Testis (tissue), 2 donors: Measurements from ENCODE around the gene FAM210A.
"Not testable (repeated sequence)": the region's sequence is repeated elsewhere in the genome, so short reads cannot be mapped to it uniquely, and the experiment has no call there.

Experiments used
- POLR2A ChIP-seq: fragments of 450-650 bp; IDR thresholded peaks from one replicate; pipeline ENCODE4 v1.6.1; 2017; ENCODE audit warnings: antibody characterized with exemption, mild to moderate bottlenecking, moderate library complexity
- TF ChIP-seq, protein P1 (sequence below), 3 experiments: fragments of 450-650 bp in 2 of 3; fragments of 200-600 bp in 1 of 3; sonication (generic) in 1 of 3; IDR thresholded peaks; one replicate each; pipeline ENCODE4 v1.5.1; 2016 to 2019; ENCODE audit warnings: antibody characterized with exemption in 3 of 3, mild to moderate bottlenecking in 2 of 3, moderate library complexity in 1 of 3

DNA sequence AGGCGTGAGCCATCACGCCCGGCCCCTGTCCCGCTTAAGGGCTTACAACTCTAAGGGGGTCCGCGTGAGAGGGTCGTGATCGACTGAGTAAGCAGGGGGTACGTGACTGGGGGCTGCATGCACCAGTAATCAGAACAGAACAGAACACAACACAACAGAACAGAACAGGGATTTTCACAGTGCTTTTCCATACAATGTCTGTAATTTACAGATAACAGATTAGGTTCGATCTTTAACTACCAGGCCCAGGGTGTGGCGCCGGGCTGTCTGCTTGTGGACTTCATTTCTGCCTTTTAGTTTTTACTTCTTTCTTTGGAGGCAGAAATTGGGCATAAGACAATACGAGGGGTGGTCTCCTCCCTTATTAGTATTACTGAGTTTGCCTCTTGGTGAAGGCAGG lies 49.0 kb downstream of the FAM210A start:
- TF ChIP-seq, protein P1, sequence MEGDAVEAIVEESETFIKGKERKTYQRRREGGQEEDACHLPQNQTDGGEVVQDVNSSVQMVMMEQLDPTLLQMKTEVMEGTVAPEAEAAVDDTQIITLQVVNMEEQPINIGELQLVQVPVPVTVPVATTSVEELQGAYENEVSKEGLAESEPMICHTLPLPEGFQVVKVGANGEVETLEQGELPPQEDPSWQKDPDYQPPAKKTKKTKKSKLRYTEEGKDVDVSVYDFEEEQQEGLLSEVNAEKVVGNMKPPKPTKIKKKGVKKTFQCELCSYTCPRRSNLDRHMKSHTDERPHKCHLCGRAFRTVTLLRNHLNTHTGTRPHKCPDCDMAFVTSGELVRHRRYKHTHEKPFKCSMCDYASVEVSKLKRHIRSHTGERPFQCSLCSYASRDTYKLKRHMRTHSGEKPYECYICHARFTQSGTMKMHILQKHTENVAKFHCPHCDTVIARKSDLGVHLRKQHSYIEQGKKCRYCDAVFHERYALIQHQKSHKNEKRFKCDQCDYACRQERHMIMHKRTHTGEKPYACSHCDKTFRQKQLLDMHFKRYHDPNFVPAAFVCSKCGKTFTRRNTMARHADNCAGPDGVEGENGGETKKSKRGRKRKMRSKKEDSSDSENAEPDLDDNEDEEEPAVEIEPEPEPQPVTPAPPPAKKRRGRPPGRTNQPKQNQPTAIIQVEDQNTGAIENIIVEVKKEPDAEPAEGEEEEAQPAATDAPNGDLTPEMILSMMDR (IDR thresholded peaks at IDR 0.05): not testable (repeated sequence)
- not testable (repeated sequence) for TF ChIP-seq POLR2A
